ENCODE results near the gene CACUL1. TPM values are rescaled to one million over a fixed set of nuclear protein-coding genes. Genes with fewer than 3 reads are reported as not detected.

CACUL1 gene
- total RNA-seq, 3 donors from 2014 or later = 39.2 to 54.0 (median 40.0) TPM

GRCh38 chr10:118720685-118721538 lies 33.9 kb downstream of the CACUL1 start:
- DNase-seq = peak in 1 of 3 donors; percentile 92
- Histone ChIP-seq H3K36me3 (ENCODE audit: low read depth) (no peaks in the 10 kb centered on the region), H3K9me3 (no peaks in the 10 kb centered on the region), H3K4me3 (no peak overlapping the region), H3K4me1 (ENCODE audit: low read depth) (no peaks in the 10 kb centered on the region)
- intact Hi-C loops (cut with DNase I, micrococcal nuclease) = loop anchor here in 1 of 2 donors (5.0 kb wide), 1 partner anchor 154 kb away; no protein-coding TSS in a partner anchor
- TF ChIP-seq CTCF (IDR thresholded peaks at IDR 0.05) = peak; percentile 73
- peak; percentile 68 for ATAC-seq

GRCh38 chr10:118714366-118714765 lies 40.4 kb downstream of the CACUL1 start:
- Histone ChIP-seq H3K4me1 (ENCODE audit: low read depth) (no peaks in the 10 kb centered on the region), H3K9me3 (no peaks in the 10 kb centered on the region), H3K36me3 (ENCODE audit: low read depth) (no peaks in the 10 kb centered on the region), H3K4me3 (no peak overlapping the region)
- no peak for ATAC-seq
- intact Hi-C loops (cut with DNase I, micrococcal nuclease) = no loop called here
- no peak for TF ChIP-seq CTCF (IDR thresholded peaks at IDR 0.05)
- no peak for DNase-seq

- Histone ChIP-seq H3K36me3 (ENCODE audit: low read depth) (no peaks in the 10 kb centered on the region), H3K4me3 (no peak overlapping the region), H3K9me3 (no peaks in the 10 kb centered on the region), H3K4me1 (ENCODE audit: low read depth) (no peaks in the 10 kb centered on the region)
- DNase-seq (no peak), ATAC-seq (no peak)
- intact Hi-C loops (cut with DNase I, micrococcal nuclease) = no loop called here
- TF ChIP-seq CTCF (IDR thresholded peaks at IDR 0.05) = no peak
These were observed 41.7 kb downstream of the CACUL1 start for GRCh38 chr10:118712930-118713634.

- no peak for TF ChIP-seq CTCF (IDR thresholded peaks at IDR 0.05)
- intact Hi-C loops (cut with DNase I, micrococcal nuclease) = no loop called here
- Histone ChIP-seq H3K4me3 (no peak overlapping the region), H3K4me1 (ENCODE audit: low read depth) (no peaks in the 10 kb centered on the region), H3K36me3 (ENCODE audit: low read depth) (no peaks in the 10 kb centered on the region), H3K9me3 (no peaks in the 10 kb centered on the region)
- no peak for ATAC-seq
- DNase-seq = no peak
These were observed 42.7 kb downstream of the CACUL1 start for GRCh38 chr10:118712080-118712479.

GRCh38 chr10:118710487-118710886 lies 44.3 kb downstream of the CACUL1 start:
- H3K4me3 ChIP-seq = no peak overlapping the region

More at GRCh38 chr10:118710487-118710886, 44.3 kb downstream of the CACUL1 start:
- Histone ChIP-seq H3K9me3 (no peaks in the 10 kb centered on the region), H3K4me1 (ENCODE audit: low read depth) (no peaks in the 10 kb centered on the region), H3K36me3 (ENCODE audit: low read depth) (no peaks in the 10 kb centered on the region)
- DNase-seq = no peak
- no peak for ATAC-seq
- no peak for TF ChIP-seq CTCF (IDR thresholded peaks at IDR 0.05)
- intact Hi-C loops (cut with DNase I, micrococcal nuclease) = no loop called here
